Activated CD8-positive, alpha-beta T cell treated with anti-CD3 and anti-CD28 coated beads, Interleukin-2, amount 10 ng/mL, durations not matched to agents 7 days and 5 days (primary cell): ENCODE data around the gene TBC1D19. TPM values are rescaled to one million over a fixed set of nuclear protein-coding genes. Genes with fewer than 3 reads are reported as not detected.
A peak's percentile ranks its signal among the peaks of the same experiment; 100 is the strongest.
"Not testable (repeated sequence)": the region's sequence is repeated elsewhere in the genome, so short reads cannot be mapped to it uniquely, and the experiment has no call there.

Experiments used
- ATAC-seq: fragments of 150-1000 bp; cut with Tn5 transposase; one replicate; pipeline ENCODE4 v1.10.0; 2021; ENCODE audit warnings: moderate library complexity
- CTCF ChIA-PET: fragments of 350-600 bp; sonication (Branson Sonifier 250); formaldehyde crosslinking; loops from one replicate; lab custom pipeline; 2021; ENCODE audit warnings: antibody characterized with exemption; lab: Charles Lee
- POLR2A ChIA-PET: fragments of 350-600 bp; sonication (Branson Sonifier 250); formaldehyde crosslinking; loops from one replicate; lab custom pipeline; 2021; ENCODE audit warnings: antibody characterized with exemption; lab: Charles Lee
- DNase-seq: peaks from one replicate; pipeline ENCODE4 v3.0.0-alpha.2; 2020
- H3K27ac Mint-ChIP-seq: one replicate; pipeline ENCODE4 v1.8.0; 2021; ENCODE audit warnings: mild to moderate bottlenecking, mixed read lengths
- H3K27me3 Mint-ChIP-seq: one replicate; pipeline ENCODE4 v1.8.0; 2021; ENCODE audit warnings: low read depth, mixed read lengths
- H3K36me3 Mint-ChIP-seq: one replicate; pipeline ENCODE4 v1.8.0; 2021; ENCODE audit warnings: low read depth, mixed read lengths
- H3K4me1 Mint-ChIP-seq: one replicate; pipeline ENCODE4 v1.8.0; 2021; ENCODE audit warnings: low read depth, mixed read lengths
- H3K4me3 Mint-ChIP-seq: one replicate; pipeline ENCODE4 v1.8.0; 2021; ENCODE audit warnings: mild to moderate bottlenecking, mixed read lengths
- H3K9me3 Mint-ChIP-seq: one replicate; pipeline ENCODE4 v1.8.0; 2022; ENCODE audit warnings: mixed read lengths; ENCODE audit not compliant: insufficient read depth
- total RNA-seq, 2 experiments: library from RNA; stranded (reverse); gene quantifications; one replicate each; pipeline ENCODE4 v1.2.3, GENCODE V29; 2021

The TBC1D19 gene
- total RNA-seq, 2 experiments from 2014 or later: 4.7 to 5.7 TPM

GRCh38 chr4:26576231-26576739 lies 7.6 kb upstream of the TBC1D19 start:
- H3K36me3 Mint-ChIP-seq: no peaks in the 10 kb centered on the region
- ChIA-PET POLR2A (no interaction called here), CTCF (no interaction called here)
- H3K9me3 Mint-ChIP-seq: no peaks in the 10 kb centered on the region
- peaks cover 9% of the 10 kb centered on the region for H3K27me3 Mint-ChIP-seq
- no peak overlapping the region for H3K27ac Mint-ChIP-seq
- H3K4me3 Mint-ChIP-seq: no peak overlapping the region
- H3K4me1 Mint-ChIP-seq: no peaks in the 10 kb centered on the region
- DNase-seq (no peak), ATAC-seq (no peak)

GRCh38 chr4:26577066-26577465 lies 6.8 kb upstream of the TBC1D19 start:
- DNase-seq (no peak), ATAC-seq (no peak)
- CTCF ChIA-PET: no interaction called here
- Mint-ChIP-seq H3K27me3 (peaks cover 9% of the 10 kb centered on the region), H3K27ac (no peak overlapping the region), H3K4me1 (no peaks in the 10 kb centered on the region), H3K9me3 (no peaks in the 10 kb centered on the region), H3K36me3 (no peaks in the 10 kb centered on the region), H3K4me3 (no peak overlapping the region)
- POLR2A ChIA-PET: no interaction called here

GRCh38 chr4:26579169-26579568 lies 4.7 kb upstream of the TBC1D19 start:
- Mint-ChIP-seq H3K4me3 (no peak overlapping the region), H3K27me3 (peaks cover 9% of the 10 kb centered on the region), H3K9me3 (no peaks in the 10 kb centered on the region), H3K4me1 (peaks cover 12% of the 10 kb centered on the region), H3K27ac (no peak overlapping the region), H3K36me3 (no peaks in the 10 kb centered on the region)
- CTCF ChIA-PET: no interaction called here
- POLR2A ChIA-PET: no interaction called here
- DNase-seq: no peak
- ATAC-seq: no peak

GRCh38 chr4:26581341-26581740 lies 2.5 kb upstream of the TBC1D19 start:
- CTCF ChIA-PET, ATAC-seq, H3K27me3 Mint-ChIP-seq, POLR2A ChIA-PET, H3K4me3 Mint-ChIP-seq, H3K27ac Mint-ChIP-seq, H3K36me3 Mint-ChIP-seq, H3K9me3 Mint-ChIP-seq, DNase-seq: not testable (repeated sequence)
- peaks cover 24% of the 10 kb centered on the region for H3K4me1 Mint-ChIP-seq

- CTCF ChIA-PET: interaction anchor here (0.9 to 2.3 kb wide), 9 partner anchors 11 to 391 kb away, joined by 3 to 10 read pairs (median 4); partner anchors contain the start of gene STIM2
- DNase-seq (no peak), ATAC-seq (peak; percentile 77)
- POLR2A ChIA-PET: interaction anchor here (0.8 to 2.1 kb wide), 13 partner anchors 9 to 724 kb away, joined by 3 to 9 read pairs (median 4); partner anchors contain the start of gene STIM2
- Mint-ChIP-seq H3K27me3 (no peaks in the 10 kb centered on the region), H3K36me3 (no peaks in the 10 kb centered on the region), H3K4me3 (peak overlapping the region; percentile 96), H3K9me3 (no peaks in the 10 kb centered on the region), H3K4me1 (peaks cover 24% of the 10 kb centered on the region), H3K27ac (peak overlapping the region; percentile 87)
Measured at GRCh38 chr4:26583538-26583864, 383 bp upstream of the TBC1D19 start.

GRCh38 chr4:26584725-26585124 lies 841 bp downstream of the TBC1D19 start:
- ChIA-PET POLR2A (interaction anchor here (0.8 to 2.1 kb wide), 6 partner anchors 12 to 384 kb away, joined by 3 to 9 read pairs (median 4); partner anchors contain the start of gene STIM2), CTCF (interaction anchor here (0.7 to 2.3 kb wide), 6 partner anchors 12 to 647 kb away, joined by 3 to 10 read pairs (median 4); no protein-coding TSS in a partner anchor)
- H3K27me3 Mint-ChIP-seq: no peaks in the 10 kb centered on the region
- H3K27ac Mint-ChIP-seq: peak overlapping the region; percentile 87
- no peak for ATAC-seq
- H3K4me1 Mint-ChIP-seq: peaks cover 24% of the 10 kb centered on the region
- no peaks in the 10 kb centered on the region for H3K36me3 Mint-ChIP-seq
- peak overlapping the region; percentile 96 for H3K4me3 Mint-ChIP-seq
- DNase-seq: no peak
- H3K9me3 Mint-ChIP-seq: no peaks in the 10 kb centered on the region

- ChIA-PET POLR2A (interaction anchor here (0.6 kb wide), 1 partner anchor 440 kb away, joined by 3 read pairs; no protein-coding TSS in a partner anchor), CTCF (interaction anchor here (0.7 to 1.2 kb wide), 3 partner anchors 13 to 421 kb away, joined by 3 to 4 read pairs (median 3); no protein-coding TSS in a partner anchor)
- DNase-seq: no peak
- Mint-ChIP-seq H3K27ac (no peak overlapping the region), H3K4me1 (peaks cover 11% of the 10 kb centered on the region), H3K27me3 (no peaks in the 10 kb centered on the region), H3K4me3 (no peak overlapping the region), H3K36me3 (peaks cover 3% of the 10 kb centered on the region), H3K9me3 (no peaks in the 10 kb centered on the region)
- no peak for ATAC-seq
Measured at GRCh38 chr4:26589705-26590104, 5.8 kb downstream of the TBC1D19 start.

- H3K4me3 Mint-ChIP-seq: no peak overlapping the region
- CTCF ChIA-PET: interaction anchor here (0.7 to 1.2 kb wide), 2 partner anchors 12 to 420 kb away, joined by 3 to 4 read pairs; no protein-coding TSS in a partner anchor
- ATAC-seq (no peak), DNase-seq (no peak)
- H3K27ac Mint-ChIP-seq: no peak overlapping the region
- H3K27me3 Mint-ChIP-seq: no peaks in the 10 kb centered on the region
- peaks cover 14% of the 10 kb centered on the region for H3K4me1 Mint-ChIP-seq
- H3K36me3 Mint-ChIP-seq: peaks cover 3% of the 10 kb centered on the region
- POLR2A ChIA-PET: no interaction called here
- peaks cover 5% of the 10 kb centered on the region for H3K9me3 Mint-ChIP-seq
Measured at GRCh38 chr4:26590639-26591038, 6.8 kb downstream of the TBC1D19 start.

GRCh38 chr4:26593557-26593956 lies 9.7 kb downstream of the TBC1D19 start:
- H3K27me3 Mint-ChIP-seq, CTCF ChIA-PET, ATAC-seq, H3K9me3 Mint-ChIP-seq, DNase-seq, H3K36me3 Mint-ChIP-seq, H3K27ac Mint-ChIP-seq, H3K4me3 Mint-ChIP-seq: not testable (repeated sequence)
- peaks cover 13% of the 10 kb centered on the region for H3K4me1 Mint-ChIP-seq
- POLR2A ChIA-PET: interaction anchor here (1.3 kb wide), 1 partner anchor 267 kb away, joined by 5 read pairs; the partner anchor contains the start of gene STIM2

GRCh38 chr4:26594371-26594770 lies 10.5 kb downstream of the TBC1D19 start:
- ATAC-seq (no peak), DNase-seq (no peak)
- Mint-ChIP-seq H3K9me3 (peaks cover 5% of the 10 kb centered on the region), H3K27me3 (no peaks in the 10 kb centered on the region), H3K27ac (no peak overlapping the region), H3K4me3 (no peak overlapping the region), H3K4me1 (peaks cover 13% of the 10 kb centered on the region), H3K36me3 (peaks cover 3% of the 10 kb centered on the region)
- ChIA-PET POLR2A (interaction anchor here (0.6 to 1.3 kb wide), 3 partner anchors 12 to 363 kb away, joined by 3 to 5 read pairs (median 3); partner anchors contain the start of gene STIM2), CTCF (no interaction called here)

GRCh38 chr4:26594778-26595177 lies 10.9 kb downstream of the TBC1D19 start:
- CTCF ChIA-PET: no interaction called here
- H3K4me3 Mint-ChIP-seq: no peak overlapping the region
- H3K9me3 Mint-ChIP-seq: peaks cover 5% of the 10 kb centered on the region
- POLR2A ChIA-PET: interaction anchor here (0.6 to 1.3 kb wide), 3 partner anchors 13 to 364 kb away, joined by 3 to 5 read pairs (median 3); partner anchors contain the start of gene STIM2
- H3K36me3 Mint-ChIP-seq: peaks cover 3% of the 10 kb centered on the region
- no peak overlapping the region for H3K27ac Mint-ChIP-seq
- H3K4me1 Mint-ChIP-seq: peaks cover 13% of the 10 kb centered on the region
- no peaks in the 10 kb centered on the region for H3K27me3 Mint-ChIP-seq
- ATAC-seq: no peak
- DNase-seq: no peak

GRCh38 chr4:26596843-26597242 lies 13.0 kb downstream of the TBC1D19 start:
- peaks cover 5% of the 10 kb centered on the region for H3K9me3 Mint-ChIP-seq
- peaks cover 13% of the 10 kb centered on the region for H3K4me1 Mint-ChIP-seq
- ChIA-PET CTCF (interaction anchor here (1.2 kb wide), 1 partner anchor 33 kb away, joined by 3 read pairs; no protein-coding TSS in a partner anchor), POLR2A (interaction anchor here (1.2 kb wide), 1 partner anchor 13 kb away, joined by 4 read pairs; the partner anchor contains the start of gene TBC1D19)
- ATAC-seq: no peak
- no peaks in the 10 kb centered on the region for H3K36me3 Mint-ChIP-seq
- H3K4me3 Mint-ChIP-seq: no peak overlapping the region
- H3K27me3 Mint-ChIP-seq: no peaks in the 10 kb centered on the region
- no peak for DNase-seq
- H3K27ac Mint-ChIP-seq: no peak overlapping the region
